CD4-positive, CD25-positive, alpha-beta regulatory T cell (primary cell): ENCODE measurements around the gene ABCA3. TPM values are rescaled to one million over a fixed set of nuclear protein-coding genes. Genes with fewer than 3 reads are reported as not detected.

Experiments used
- ATAC-seq, 2 donors: fragments of 150-1000 bp; cut with Tn5 transposase; one replicate each; pipeline ENCODE4 v1.10.0; 2021; ENCODE audit warnings: low read depth in 2 of 2, moderate number of reproducible peaks in 2 of 2, moderate library complexity in 1 of 2
- DNase-seq, 3 donors: peaks; one replicate each; pipeline versions ENCODE4 v3.0.0 to v3.0.0-alpha.2; 2012 to 2022; ENCODE audit warnings: mixed read lengths in 1 of 3
- H3K27ac ChIP-seq: one replicate; pipeline ENCODE4 v1.7.0; 2013; ENCODE audit warnings: mild to moderate bottlenecking, low read length; ENCODE audit not compliant: insufficient read depth, poor library complexity, severe bottlenecking
- H3K27me3 ChIP-seq: one replicate; pipeline ENCODE4 v1.7.0; 2013; ENCODE audit warnings: low read length; ENCODE audit not compliant: control insufficient read depth, insufficient read depth
- H3K36me3 ChIP-seq: one replicate; pipeline ENCODE4 v1.7.0; 2013; ENCODE audit warnings: mild to moderate bottlenecking, low read length, moderate library complexity; ENCODE audit not compliant: control insufficient read depth, insufficient read depth
- H3K4me1 ChIP-seq: 2 replicates; pipeline ENCODE4 v1.7.0; 2013; ENCODE audit warnings: mild to moderate bottlenecking, low read length; ENCODE audit not compliant: insufficient read depth, control insufficient read depth, poor library complexity, severe bottlenecking
- H3K4me3 ChIP-seq: one replicate; pipeline ENCODE4 v1.7.0; 2013; ENCODE audit warnings: low read depth, mild to moderate bottlenecking, low read length, moderate library complexity
- H3K9me3 ChIP-seq, 2 experiments: 1 replicate in 1 of 2; 2 replicates in 1 of 2; pipeline ENCODE4 v1.7.0; 2013; ENCODE audit warnings: low read length in 2 of 2, mild to moderate bottlenecking in 1 of 2, moderate library complexity in 1 of 2; ENCODE audit not compliant: control insufficient read depth in 2 of 2
- H3K27ac Mint-ChIP-seq, 3 donors: one replicate each; pipeline ENCODE4 v1.8.0; 2020 to 2022; ENCODE audit warnings: mild to moderate bottlenecking in 3 of 3, mixed read lengths in 3 of 3, moderate library complexity in 2 of 3
- H3K27me3 Mint-ChIP-seq: one replicate; pipeline ENCODE4 v1.8.0; 2022; ENCODE audit warnings: mild to moderate bottlenecking, mixed read lengths
- H3K36me3 Mint-ChIP-seq: one replicate; pipeline ENCODE4 v1.8.0; 2020; ENCODE audit warnings: mixed read lengths
- H3K4me1 Mint-ChIP-seq, 4 donors: one replicate each; pipeline ENCODE4 v1.8.0; 2020 to 2022; ENCODE audit warnings: mixed read lengths in 4 of 4, mild to moderate bottlenecking in 1 of 4
- H3K4me3 Mint-ChIP-seq, 4 donors: one replicate each; pipeline ENCODE4 v1.8.0; 2020 to 2022; ENCODE audit warnings: mild to moderate bottlenecking in 4 of 4, mixed read lengths in 4 of 4, moderate library complexity in 3 of 4
- H3K9me3 Mint-ChIP-seq, 7 donors: one replicate each; pipeline ENCODE4 v1.8.0; 2020 to 2022; ENCODE audit warnings: mixed read lengths in 7 of 7, mild to moderate bottlenecking in 3 of 7, moderate library complexity in 2 of 7
- polyA plus RNA-seq, 4 donors: library from polyadenylated mRNA; unstranded; fragments of 300-500 nt; fragmentation: Illumina TruSeq; gene quantifications; one replicate each; pipeline ENCODE4 v1.2.3, GENCODE V29; 2021
- total RNA-seq: library from RNA; stranded (reverse); gene quantifications from one replicate; pipeline ENCODE4 v1.2.3, GENCODE V29; 2022

The ABCA3 gene
- total and polyA plus RNA-seq, 5 donors from 2014 or later, result 1.1 to 5.1 (median 2.2) TPM

- no peaks in the 10 kb centered on the region for H3K27me3 ChIP-seq
- H3K27ac Mint-ChIP-seq, result no peak overlapping the region
- peaks cover 22% of the 10 kb centered on the region for H3K4me1 ChIP-seq
- H3K4me1 Mint-ChIP-seq, result peaks cover 0 to 34% (median 7%) of the 10 kb centered on the region in 4 donors
- H3K27me3 Mint-ChIP-seq, result no peaks in the 10 kb centered on the region
- peak overlapping the region; percentile 41 to 75 (median 72) for H3K4me3 Mint-ChIP-seq
- no peak overlapping the region for H3K27ac ChIP-seq
- H3K36me3 ChIP-seq, result peaks cover 34% of the 10 kb centered on the region
- ATAC-seq (no peak), DNase-seq (no peak)
- H3K4me3 ChIP-seq, result no peak overlapping the region
- H3K36me3 Mint-ChIP-seq, result peaks cover 8% of the 10 kb centered on the region
- no peaks in the 10 kb centered on the region for H3K9me3 ChIP-seq
- peaks cover 0 to 2% (median 0%) of the 10 kb centered on the region in 7 donors for H3K9me3 Mint-ChIP-seq
Observed at GRCh38 chr16:2226245-2226793, 114.2 kb downstream of the ABCA3 start.

Other genes with a start within 250 kb of the ABCA3 start
- 86.1 TPM for gene PKD1, start 204.8 kb downstream of the ABCA3 start, total RNA-seq
- 1 to 10 TPM; 1.4 to 4.4 (median 2.6) TPM for gene PKD1, start 204.8 kb downstream of the ABCA3 start, polyA plus RNA-seq
- gene RAB26, start 192.1 kb downstream of the ABCA3 start, total RNA-seq, result not detected
- 1 to 10 TPM in 2 of 4 donors, under 1 TPM in 2; 0.38 to 1.2 (median 0.93) TPM for gene RAB26, start 192.1 kb downstream of the ABCA3 start, polyA plus RNA-seq
- 33.4 TPM for gene TRAF7, start 184.9 kb downstream of the ABCA3 start, total RNA-seq
- gene TRAF7, start 184.9 kb downstream of the ABCA3 start, polyA plus RNA-seq, result 1 to 10 TPM; 4.0 to 7.3 (median 4.8) TPM
- gene CASKIN1, start 144.1 kb downstream of the ABCA3 start, total RNA-seq, result not detected
- gene CASKIN1, start 144.1 kb downstream of the ABCA3 start, polyA plus RNA-seq, result not detected
- gene MLST8, start 135.3 kb downstream of the ABCA3 start, total RNA-seq, result 23.5 TPM
- gene MLST8, start 135.3 kb downstream of the ABCA3 start, polyA plus RNA-seq, result 10 to 100 TPM; 20.9 to 31.1 (median 24.3) TPM
- gene BRICD5, start 129.9 kb downstream of the ABCA3 start, total RNA-seq, result 10.9 TPM
- gene BRICD5, start 129.9 kb downstream of the ABCA3 start, polyA plus RNA-seq, result under 1 TPM in 2 of 4 donors, not detected in 2; 0.08 to 0.33 TPM
- 14.2 TPM for gene PGP, start 125.9 kb downstream of the ABCA3 start, total RNA-seq
- gene PGP, start 125.9 kb downstream of the ABCA3 start, polyA plus RNA-seq, result 10 to 100 TPM in 2 of 4 donors, 1 to 10 TPM in 2; 6.1 to 13.4 (median 8.8) TPM
- gene E4F1, start 117.1 kb downstream of the ABCA3 start, total RNA-seq, result 38.7 TPM
- gene E4F1, start 117.1 kb downstream of the ABCA3 start, polyA plus RNA-seq, result 10 to 100 TPM; 11.6 to 15.7 (median 14.4) TPM
- gene DNASE1L2, start 104.3 kb downstream of the ABCA3 start, total RNA-seq, result 0.37 TPM
- not detected for gene DNASE1L2, start 104.3 kb downstream of the ABCA3 start, polyA plus RNA-seq
- 23.4 TPM for gene ECI1, start 89.1 kb downstream of the ABCA3 start, total RNA-seq
- 10 to 100 TPM; 49.0 to 62.8 (median 56.2) TPM for gene ECI1, start 89.1 kb downstream of the ABCA3 start, polyA plus RNA-seq
- gene RNPS1, start 72.6 kb downstream of the ABCA3 start, total RNA-seq, result 189 TPM
- 100 to 1,000 TPM; 189 to 230 (median 218) TPM for gene RNPS1, start 72.6 kb downstream of the ABCA3 start, polyA plus RNA-seq
- 6.8 TPM for gene CCNF, start 88.7 kb upstream of the ABCA3 start, total RNA-seq
- gene CCNF, start 88.7 kb upstream of the ABCA3 start, polyA plus RNA-seq, result 1 to 10 TPM; 3.3 to 6.9 (median 5.8) TPM
- gene TEDC2, start 119.4 kb upstream of the ABCA3 start, total RNA-seq, result not detected
- 1 to 10 TPM in 1 of 4 donors, under 1 TPM in 2, not detected in 1; 0.41 to 1.4 (median 0.67) TPM for gene TEDC2, start 119.4 kb upstream of the ABCA3 start, polyA plus RNA-seq
- not detected for gene NTN3, start 130.6 kb upstream of the ABCA3 start, total RNA-seq
- gene NTN3, start 130.6 kb upstream of the ABCA3 start, polyA plus RNA-seq, result not detected
- gene TBC1D24, start 134.4 kb upstream of the ABCA3 start, total RNA-seq, result 5.8 TPM
- gene TBC1D24, start 134.4 kb upstream of the ABCA3 start, polyA plus RNA-seq, result 1 to 10 TPM in 3 of 4 donors, under 1 TPM in 1; 0.84 to 1.6 (median 1.2) TPM
- 188 TPM for gene ATP6V0C, start 173.2 kb upstream of the ABCA3 start, total RNA-seq
- 10 to 100 TPM; 62.1 to 83.4 (median 68.6) TPM for gene ATP6V0C, start 173.2 kb upstream of the ABCA3 start, polyA plus RNA-seq
- 239 TPM for gene AMDHD2, start 179.6 kb upstream of the ABCA3 start, total RNA-seq
- gene AMDHD2, start 179.6 kb upstream of the ABCA3 start, polyA plus RNA-seq, result 10 to 100 TPM; 18.3 to 19.5 (median 18.7) TPM
- gene CEMP1, start 190.7 kb upstream of the ABCA3 start, total RNA-seq, result 0.27 TPM
- 1 to 10 TPM; 3.0 to 3.8 (median 3.7) TPM for gene CEMP1, start 190.7 kb upstream of the ABCA3 start, polyA plus RNA-seq
- 57.4 TPM for gene PDPK1, start 197.3 kb upstream of the ABCA3 start, total RNA-seq
- 10 to 100 TPM; 28.0 to 33.7 (median 30.2) TPM for gene PDPK1, start 197.3 kb upstream of the ABCA3 start, polyA plus RNA-seq